A673 (cell line): ENCODE results near the gene CDH23. TPM values are rescaled to one million over a fixed set of nuclear protein-coding genes. Genes with fewer than 3 reads are reported as not detected.

Experiments
- BruUV-seq: library from RNA; stranded (reverse); fragments of 400-500 nt; replicated peaks from 2 replicates; lab custom pipeline; 2021; lab: Mats Ljungman, UMichigan
- CTCF ChIA-PET: fragments of 300-600 bp; sonication (Branson Sonifier 250); formaldehyde crosslinking; loops from one replicate; lab custom pipeline; 2022; ENCODE audit warnings: antibody characterized with exemption; lab: Charles Lee
- POLR2A ChIA-PET: fragments of 300-600 bp; sonication (Branson Sonifier 250); formaldehyde crosslinking; loops from one replicate; lab custom pipeline; 2022; ENCODE audit warnings: antibody characterized with exemption; ENCODE audit not compliant: low non-redundant PET; lab: Charles Lee
- DNase-seq: peaks from one replicate; pipeline ENCODE4 v3.0.0-alpha.2; 2015; ENCODE audit warnings: low spot score
- H3K27ac ChIP-seq: fragments of 200-600 bp; sonication (generic); 2 replicates; pipeline ENCODE4 v1.5.1; 2016; ENCODE audit warnings: mixed run types, low read depth, mild to moderate bottlenecking, mixed read lengths, antibody characterized with exemption, low read length; ENCODE audit not compliant: poor library complexity, severe bottlenecking
- H3K27me3 ChIP-seq: fragments of 200-600 bp; sonication (generic); replicated peaks from 2 replicates; pipeline ENCODE4 v1.6.1; 2017; ENCODE audit warnings: mixed run types, low read depth, mild to moderate bottlenecking, mixed read lengths, antibody characterized with exemption, low read length; ENCODE audit not compliant: insufficient read depth, poor library complexity
- H3K36me3 ChIP-seq: fragments of 200-600 bp; sonication (generic); 2 replicates; pipeline ENCODE4 v1.6.1; 2016; ENCODE audit warnings: mixed run types, mild to moderate bottlenecking, mixed read lengths, antibody characterized with exemption, low read length; ENCODE audit not compliant: insufficient read depth, poor library complexity, severe bottlenecking
- H3K4me1 ChIP-seq: fragments of 200-600 bp; sonication (generic); 2 replicates; pipeline ENCODE4 v1.6.1; 2017; ENCODE audit warnings: mixed run types, mild to moderate bottlenecking, mixed read lengths, antibody characterized with exemption, low read length; ENCODE audit not compliant: insufficient read depth, poor library complexity, severe bottlenecking
- H3K4me3 ChIP-seq: fragments of 200-600 bp; sonication (generic); 2 replicates; pipeline ENCODE4 v1.5.1; 2016; ENCODE audit warnings: low read depth, mixed run types, mild to moderate bottlenecking, mixed read lengths, low read length; ENCODE audit not compliant: poor library complexity, severe bottlenecking
- H3K9me3 ChIP-seq: fragments of 200-600 bp; sonication (generic); 2 replicates; pipeline ENCODE4 v1.6.1; 2016; ENCODE audit warnings: mixed run types, low read depth, mild to moderate bottlenecking, mixed read lengths, antibody characterized with exemption, low read length; ENCODE audit not compliant: poor library complexity, severe bottlenecking
- CTCF ChIP-seq: fragments of 300-800, 200-600 bp; sonication (generic); conservative IDR thresholded peaks from 2 replicates; pipeline ENCODE4 v1.5.1; 2017; ENCODE audit warnings: low read depth, mild to moderate bottlenecking, antibody characterized with exemption, low read length, moderate library complexity, mixed read lengths
- EZH2 ChIP-seq: fragments of 200-600 bp; sonication (generic); IDR thresholded peaks from 2 replicates; pipeline ENCODE4 v1.6.1; 2017; ENCODE audit warnings: borderline replicate concordance, low read depth, mild to moderate bottlenecking, mixed read lengths, antibody characterized with exemption, low read length; ENCODE audit not compliant: poor library complexity, severe bottlenecking
- intact Hi-C: fragments of 100-400 bp; cut with micrococcal nuclease; formaldehyde crosslinking; loops from one replicate; pipeline ENCODE4 v1.10.0; 2022; ENCODE audit not compliant: unreplicated experiment
- total RNA-seq: library from RNA; stranded (reverse); gene quantifications from 2 replicates; pipeline ENCODE4 v1.2.3, GENCODE V29; 2021

Gene CDH23
- total RNA-seq, 1 experiment from 2014 or later = 49.7 TPM

GRCh38 chr10:71458387-71458786 lies 61.7 kb downstream of the CDH23 start:
- no peaks in the 10 kb centered on the region for H3K36me3 ChIP-seq
- no TSS peak for BruUV-seq
- H3K27me3 ChIP-seq = no peaks in the 10 kb centered on the region
- no peak overlapping the region for H3K27ac ChIP-seq
- POLR2A ChIA-PET = no interaction called here
- no peak for DNase-seq
- no peak for TF ChIP-seq CTCF
- TF ChIP-seq EZH2 = no peak
- no peak overlapping the region for H3K4me3 ChIP-seq
- intact Hi-C loops = no loop called here
- CTCF ChIA-PET = interaction anchor here (0.5 kb wide), 1 partner anchor 38 kb away, joined by 6 read pairs; no protein-coding TSS in a partner anchor
- H3K4me1 ChIP-seq = no peaks in the 10 kb centered on the region
- H3K9me3 ChIP-seq = no peaks in the 10 kb centered on the region

DNA sequence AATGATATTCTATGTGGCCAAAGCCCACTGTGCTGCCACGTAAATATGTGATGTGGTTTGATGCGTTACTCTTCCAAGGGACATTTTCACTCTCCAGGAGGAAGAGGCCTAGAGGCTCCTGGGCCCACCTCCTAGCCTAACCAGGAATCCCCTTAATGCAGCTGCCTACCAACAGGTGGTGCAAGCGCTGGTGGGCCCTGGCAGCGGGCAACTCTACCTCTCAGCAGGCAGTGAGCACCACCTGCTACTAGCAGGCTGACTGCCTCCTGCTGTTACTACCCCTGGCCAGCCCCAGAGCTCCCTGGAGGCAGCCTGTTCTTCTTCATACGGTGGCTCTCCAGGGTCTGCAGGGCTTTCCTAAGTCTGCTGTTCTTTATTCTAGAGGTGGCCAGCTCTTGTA lies 62.8 kb downstream of the CDH23 start:
- DNase-seq = no peak
- no peak overlapping the region for H3K4me3 ChIP-seq
- no peaks in the 10 kb centered on the region for H3K27me3 ChIP-seq
- intact Hi-C loops = no loop called here
- no peaks in the 10 kb centered on the region for H3K4me1 ChIP-seq
- no peaks in the 10 kb centered on the region for H3K36me3 ChIP-seq
- BruUV-seq = no TSS peak
- H3K27ac ChIP-seq = no peak overlapping the region
- H3K9me3 ChIP-seq = no peaks in the 10 kb centered on the region
- ChIA-PET CTCF (no interaction called here), POLR2A (no interaction called here)
- TF ChIP-seq EZH2 = no peak
- TF ChIP-seq CTCF = no peak

DNA sequence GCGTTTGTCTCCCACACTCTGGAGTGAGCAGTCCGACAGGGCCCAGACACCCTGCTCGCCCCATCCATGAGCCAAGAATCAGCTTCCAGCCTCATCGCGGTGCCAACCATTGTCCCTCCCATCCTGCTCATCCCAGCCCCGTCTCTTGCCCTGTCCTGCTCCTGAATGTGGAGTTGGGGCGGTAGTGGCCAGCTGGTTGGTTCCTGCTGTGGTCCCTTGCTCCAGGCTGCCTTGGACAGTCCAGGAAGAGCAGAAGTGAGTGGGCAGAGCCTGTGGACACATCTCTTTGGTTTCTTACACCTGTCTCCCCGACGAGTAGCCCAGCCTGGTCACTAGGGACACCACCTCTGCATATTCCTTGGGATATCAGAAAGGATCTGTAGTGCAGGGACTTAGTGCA lies 63.9 kb downstream of the CDH23 start:
- Histone ChIP-seq H3K9me3 (no peaks in the 10 kb centered on the region), H3K27me3 (no peaks in the 10 kb centered on the region), H3K27ac (no peak overlapping the region), H3K4me3 (no peak overlapping the region), H3K36me3 (no peaks in the 10 kb centered on the region), H3K4me1 (no peaks in the 10 kb centered on the region)
- ChIA-PET CTCF (no interaction called here), POLR2A (no interaction called here)
- DNase-seq = no peak
- intact Hi-C loops = no loop called here
- TF ChIP-seq CTCF (no peak), EZH2 (no peak)
- no TSS peak for BruUV-seq
